Bronchial epithelial cell (primary cell): ENCODE measurements around the gene TRIM62. TPM values are rescaled to one million over a fixed set of nuclear protein-coding genes. Genes with fewer than 3 reads are reported as not detected.

Source experiments
- DNase-seq: peaks from one replicate; pipeline ENCODE4 v3.0.0-alpha.2; 2010; ENCODE audit warnings: low read depth
- FAIRE-seq: peaks from 2 replicates; lab custom pipeline; 2011; peaks lifted over from hg19 to GRCh38; lab: Jason Lieb, UNC
- H3K27me3 ChIP-seq: 2 replicates; pipeline ENCODE4 v1.5.1; 2011; ENCODE audit warnings: low read length; ENCODE audit not compliant: control insufficient read depth, insufficient read depth
- H3K36me3 ChIP-seq: 2 replicates; pipeline ENCODE4 v1.5.1; 2011; ENCODE audit warnings: low read length; ENCODE audit not compliant: control insufficient read depth, insufficient read depth
- H3K4me3 ChIP-seq: 2 replicates; pipeline ENCODE4 v1.5.1; 2011; ENCODE audit warnings: mild to moderate bottlenecking, low read depth, low read length, control low read depth
- total RNA-seq: library from RNA; depleted of rRNA; stranded (reverse); fragments of >200 nt; gene quantifications from 2 replicates; pipeline ENCODE4 v1.2.1, GENCODE V29; 2014
- TF ChIP-seq, protein P1 (sequence below): IDR thresholded peaks from 2 replicates; pipeline ENCODE4 v1.5.1; 2011; ENCODE audit warnings: mild to moderate bottlenecking, moderate library complexity, low read length, control low read depth, inconsistent platforms; ENCODE audit not compliant: insufficient read depth, severe bottlenecking

TRIM62 gene
- total RNA-seq, 1 donor from 2014 or later, result 0.79 TPM

DNA sequence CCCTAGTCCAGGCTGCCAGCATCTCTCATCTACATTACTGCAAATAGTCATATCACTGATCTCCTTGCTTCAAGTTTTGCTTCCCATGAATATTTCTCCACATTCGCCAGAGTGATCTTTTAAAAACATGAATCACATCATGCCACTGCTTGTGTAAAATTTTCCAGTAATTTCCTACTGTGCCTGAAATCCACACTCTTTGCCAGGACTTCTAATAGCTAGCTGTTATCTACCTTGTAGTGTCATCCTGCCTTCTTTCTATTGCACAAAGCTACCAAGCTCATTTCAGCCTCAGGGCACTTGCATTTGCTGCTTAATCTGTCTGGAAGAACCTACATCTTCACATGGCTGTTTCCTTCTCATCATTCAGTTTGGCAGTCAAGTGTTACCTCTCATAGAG, 40.5 kb upstream of the TRIM62 start:
- no peaks in the 10 kb centered on the region for H3K27me3 ChIP-seq
- no peak overlapping the region for H3K4me3 ChIP-seq
- H3K36me3 ChIP-seq, result no peaks in the 10 kb centered on the region
- peak; percentile 72 for FAIRE-seq
- peak; percentile 54 for DNase-seq
- TF ChIP-seq, protein P1, sequence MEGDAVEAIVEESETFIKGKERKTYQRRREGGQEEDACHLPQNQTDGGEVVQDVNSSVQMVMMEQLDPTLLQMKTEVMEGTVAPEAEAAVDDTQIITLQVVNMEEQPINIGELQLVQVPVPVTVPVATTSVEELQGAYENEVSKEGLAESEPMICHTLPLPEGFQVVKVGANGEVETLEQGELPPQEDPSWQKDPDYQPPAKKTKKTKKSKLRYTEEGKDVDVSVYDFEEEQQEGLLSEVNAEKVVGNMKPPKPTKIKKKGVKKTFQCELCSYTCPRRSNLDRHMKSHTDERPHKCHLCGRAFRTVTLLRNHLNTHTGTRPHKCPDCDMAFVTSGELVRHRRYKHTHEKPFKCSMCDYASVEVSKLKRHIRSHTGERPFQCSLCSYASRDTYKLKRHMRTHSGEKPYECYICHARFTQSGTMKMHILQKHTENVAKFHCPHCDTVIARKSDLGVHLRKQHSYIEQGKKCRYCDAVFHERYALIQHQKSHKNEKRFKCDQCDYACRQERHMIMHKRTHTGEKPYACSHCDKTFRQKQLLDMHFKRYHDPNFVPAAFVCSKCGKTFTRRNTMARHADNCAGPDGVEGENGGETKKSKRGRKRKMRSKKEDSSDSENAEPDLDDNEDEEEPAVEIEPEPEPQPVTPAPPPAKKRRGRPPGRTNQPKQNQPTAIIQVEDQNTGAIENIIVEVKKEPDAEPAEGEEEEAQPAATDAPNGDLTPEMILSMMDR, result no peak

DNA sequence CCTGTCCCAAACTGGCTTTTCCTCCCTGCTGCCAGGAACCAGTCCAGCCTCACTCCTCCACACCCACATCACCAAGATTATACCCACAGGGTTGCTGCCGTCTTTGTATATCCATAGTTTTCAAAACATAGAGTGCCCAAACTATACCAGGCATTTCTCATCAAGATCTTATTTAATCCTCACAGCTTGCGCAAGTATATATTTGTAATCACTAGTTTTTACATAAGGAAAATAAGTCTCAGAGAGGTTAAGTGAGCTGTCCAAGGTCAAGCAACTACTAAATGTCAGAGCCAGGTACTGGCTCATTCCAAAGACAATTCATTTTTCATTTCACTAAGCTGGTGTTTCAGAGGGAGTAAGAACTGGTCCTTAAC, 39.5 kb upstream of the TRIM62 start:
- no peak overlapping the region for H3K4me3 ChIP-seq
- no peaks in the 10 kb centered on the region for H3K36me3 ChIP-seq
- no peak for FAIRE-seq
- no peaks in the 10 kb centered on the region for H3K27me3 ChIP-seq
- TF ChIP-seq, protein P1, result no peak
- DNase-seq, result no peak

DNA sequence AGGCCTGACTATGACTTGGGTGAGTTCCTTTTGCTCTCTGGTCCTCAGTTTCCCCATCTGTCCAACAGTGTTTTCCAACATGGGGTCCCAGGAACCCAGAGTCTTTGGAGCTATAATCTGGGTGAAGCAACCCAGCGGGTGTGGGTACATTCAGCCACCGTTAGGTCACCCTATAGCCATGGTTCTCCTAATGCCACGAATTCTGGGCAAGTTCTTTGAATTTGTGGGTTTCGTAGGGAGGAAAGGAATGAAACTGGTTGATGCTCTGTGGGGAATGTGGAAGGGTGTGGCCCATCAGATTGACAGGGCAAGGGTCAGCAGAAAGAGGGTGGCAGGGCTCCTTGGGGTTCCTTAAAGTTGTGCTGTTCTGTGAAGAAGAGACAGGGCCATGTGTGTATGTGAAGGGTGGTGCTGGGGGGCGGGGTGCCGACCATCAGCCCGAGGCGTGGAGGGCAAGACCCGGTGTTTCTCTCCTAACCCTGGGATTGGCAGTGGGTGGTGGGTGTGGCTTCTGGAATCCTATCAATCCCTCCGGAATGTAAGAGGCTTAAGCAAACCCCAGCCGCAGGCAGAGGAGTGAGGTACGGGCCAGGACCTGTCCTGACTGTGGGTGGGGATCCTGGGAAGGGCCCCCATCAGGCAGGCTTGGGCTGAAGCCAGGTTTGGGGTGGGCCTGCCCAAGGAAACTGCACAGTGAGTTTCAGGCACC, 39.0 kb upstream of the TRIM62 start:
- Histone ChIP-seq H3K36me3 (no peaks in the 10 kb centered on the region), H3K4me3 (no peak overlapping the region), H3K27me3 (no peaks in the 10 kb centered on the region)
- FAIRE-seq (peak; percentile 70), DNase-seq (peak; percentile 96)
- TF ChIP-seq, protein P1, result no peak

DNA sequence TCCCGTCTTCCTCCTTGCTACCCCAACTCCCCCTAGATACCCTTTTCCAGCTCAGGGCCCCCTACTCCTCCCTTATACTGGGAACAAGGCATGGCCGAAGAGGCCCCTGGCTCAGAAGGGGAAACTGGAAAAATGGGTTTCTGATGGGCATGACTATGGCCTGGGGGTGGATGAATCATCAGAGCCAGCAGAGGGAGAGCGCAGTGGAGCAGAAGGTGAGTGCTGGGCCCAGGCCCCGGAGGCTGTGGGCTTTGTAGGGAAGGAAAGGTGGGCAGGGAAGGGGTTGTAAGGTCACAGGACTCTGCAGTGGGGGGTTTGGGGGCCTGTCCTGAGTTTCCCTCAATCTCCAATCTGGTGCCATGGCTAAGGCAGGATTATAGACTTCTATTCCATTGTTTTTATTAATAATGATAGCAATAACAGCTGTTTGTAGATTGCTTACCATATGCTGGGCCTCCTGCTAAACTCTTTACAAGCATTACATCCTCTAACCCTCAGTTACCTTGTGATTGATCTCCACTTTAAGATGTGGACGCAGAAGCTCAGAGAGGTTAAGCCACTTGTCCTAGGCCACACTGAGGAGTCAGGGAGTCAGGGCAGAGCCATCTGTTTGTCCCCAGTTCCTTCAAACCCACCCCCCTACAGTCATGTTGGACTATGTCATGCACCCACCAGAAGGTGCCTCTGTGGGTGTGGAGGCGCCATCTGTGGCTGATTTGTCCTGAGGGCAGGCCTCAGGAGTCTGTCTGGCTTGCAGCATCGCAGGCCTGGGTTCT, 38.2 kb upstream of the TRIM62 start:
- FAIRE-seq (no peak), DNase-seq (peak; percentile 87)
- H3K27me3 ChIP-seq, result no peaks in the 10 kb centered on the region
- no peaks in the 10 kb centered on the region for H3K36me3 ChIP-seq
- H3K4me3 ChIP-seq, result no peak overlapping the region
- TF ChIP-seq, protein P1, result no peak

DNA sequence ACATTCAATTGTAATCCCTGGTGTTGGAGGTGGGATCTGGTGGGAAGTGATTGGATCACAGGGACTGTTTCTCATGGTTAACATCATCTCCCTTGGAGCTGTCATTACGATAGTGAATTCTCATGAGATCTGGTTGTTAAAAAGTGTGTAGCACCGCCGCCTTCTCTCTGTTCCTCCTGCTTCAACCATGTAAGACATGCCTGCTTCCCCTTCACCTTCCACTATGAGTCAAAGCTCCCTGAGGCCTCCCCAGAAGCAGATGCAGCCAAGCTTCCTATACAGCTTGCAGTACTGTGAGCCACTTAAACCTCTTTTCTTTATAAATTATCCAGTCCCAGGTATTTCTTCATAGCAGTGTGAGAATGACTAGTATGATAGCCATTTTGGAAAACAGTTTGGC, 30.1 kb upstream of the TRIM62 start:
- FAIRE-seq (no peak), DNase-seq (no peak)
- Histone ChIP-seq H3K4me3 (no peak overlapping the region), H3K36me3 (no peaks in the 10 kb centered on the region), H3K27me3 (no peaks in the 10 kb centered on the region)
- TF ChIP-seq, protein P1, result no peak
